SK-N-SH treated with all-trans-retinoic acid at 6 μM for 48 hours (cell line): ENCODE data around the gene ZNF697.

Experiments
- ARNTL ChIP-seq: fragments of 450-650 bp; formaldehyde crosslinking; IDR thresholded peaks from 2 replicates; pipeline ENCODE4 v1.5.0; 2020; ENCODE audit warnings: low read depth, mild to moderate bottlenecking, moderate library complexity, borderline replicate concordance
- BACH2 ChIP-seq: fragments of 250-450 bp; sonication (Bioruptor Pico); IDR thresholded peaks from 2 replicates; pipeline ENCODE4 v1.9.0; 2021; ENCODE audit warnings: mild to moderate bottlenecking, borderline replicate concordance
- ESRRG ChIP-seq: fragments of 250-450 bp; sonication (Bioruptor Pico); IDR thresholded peaks from 2 replicates; pipeline ENCODE4 v1.6.1; 2021; ENCODE audit warnings: mild to moderate bottlenecking
- ISL1 ChIP-seq: fragments of 250-450 bp; sonication (Bioruptor Pico); IDR thresholded peaks from 2 replicates; pipeline ENCODE4 v2.1.2; 2022; ENCODE audit warnings: mild to moderate bottlenecking, moderate library complexity
- PATZ1 ChIP-seq: fragments of 250-450 bp; sonication (Bioruptor Pico); IDR thresholded peaks from 2 replicates; pipeline ENCODE4 v1.8.0; 2020; ENCODE audit warnings: mild to moderate bottlenecking, moderate library complexity, borderline replicate concordance
- RARB ChIP-seq: fragments of 250-450 bp; sonication (Bioruptor Pico); IDR thresholded peaks from 2 replicates; pipeline ENCODE4 v1.8.0; 2021; ENCODE audit warnings: mild to moderate bottlenecking, moderate library complexity
- TCF4 ChIP-seq: fragments of 250-450 bp; sonication (Bioruptor Pico); IDR thresholded peaks from 2 replicates; pipeline ENCODE4 v1.8.0; 2021; ENCODE audit warnings: mild to moderate bottlenecking, moderate library complexity, borderline replicate concordance
- ZFP3 ChIP-seq: fragments of 250-450 bp; sonication (Bioruptor Pico); IDR thresholded peaks from 2 replicates; pipeline ENCODE4 v1.5.0; 2020; ENCODE audit warnings: mild to moderate bottlenecking, moderate library complexity
- ZFP30 ChIP-seq: fragments of 450-650 bp; formaldehyde crosslinking; IDR thresholded peaks from 2 replicates; pipeline ENCODE4 v1.5.0; 2022; ENCODE audit warnings: mild to moderate bottlenecking, moderate library complexity
- ZNF565 ChIP-seq: fragments of 450-650 bp; formaldehyde crosslinking; conservative IDR thresholded peaks from 2 replicates; pipeline ENCODE4 v1.5.0; 2020; ENCODE audit warnings: low read depth, mild to moderate bottlenecking, moderate library complexity
- ZNF70 ChIP-seq: fragments of 450-650 bp; formaldehyde crosslinking; IDR thresholded peaks from 2 replicates; pipeline ENCODE4 v1.5.0; 2020; ENCODE audit warnings: mild to moderate bottlenecking, moderate library complexity
- TF ChIP-seq, protein P1 (sequence below): fragments of 250-450 bp; sonication (Bioruptor Pico); IDR thresholded peaks from 2 replicates; pipeline ENCODE4 v1.5.1; 2020; ENCODE audit warnings: low read depth, mild to moderate bottlenecking, moderate library complexity
- TF ChIP-seq, protein P2 (sequence below): fragments of 250-450 bp; sonication (Bioruptor Pico); IDR thresholded peaks from 2 replicates; pipeline ENCODE4 v1.8.0; 2021; ENCODE audit warnings: low read depth, mild to moderate bottlenecking, moderate library complexity, borderline replicate concordance
- TF ChIP-seq, protein P3 (sequence below): fragments of 250-450 bp; sonication (Bioruptor Pico); IDR thresholded peaks from 2 replicates; pipeline ENCODE4 v1.5.1; 2021; ENCODE audit warnings: mild to moderate bottlenecking, moderate library complexity

- TF ChIP-seq ZFP3 (CRISPR knock-in tag) (no peak), ARNTL (CRISPR knock-in tag) (no peak), TCF4 (CRISPR knock-in tag) (no peak), ESRRG (no peak), ISL1 (CRISPR knock-in tag) (no peak), PATZ1 (no peak), ZNF565 (CRISPR knock-in tag) (no peak), ZFP30 (CRISPR knock-in tag) (no peak), BACH2 (CRISPR knock-in tag) (no peak), RARB (no peak), ZNF70 (CRISPR knock-in tag) (no peak)
- TF ChIP-seq, protein P1, sequence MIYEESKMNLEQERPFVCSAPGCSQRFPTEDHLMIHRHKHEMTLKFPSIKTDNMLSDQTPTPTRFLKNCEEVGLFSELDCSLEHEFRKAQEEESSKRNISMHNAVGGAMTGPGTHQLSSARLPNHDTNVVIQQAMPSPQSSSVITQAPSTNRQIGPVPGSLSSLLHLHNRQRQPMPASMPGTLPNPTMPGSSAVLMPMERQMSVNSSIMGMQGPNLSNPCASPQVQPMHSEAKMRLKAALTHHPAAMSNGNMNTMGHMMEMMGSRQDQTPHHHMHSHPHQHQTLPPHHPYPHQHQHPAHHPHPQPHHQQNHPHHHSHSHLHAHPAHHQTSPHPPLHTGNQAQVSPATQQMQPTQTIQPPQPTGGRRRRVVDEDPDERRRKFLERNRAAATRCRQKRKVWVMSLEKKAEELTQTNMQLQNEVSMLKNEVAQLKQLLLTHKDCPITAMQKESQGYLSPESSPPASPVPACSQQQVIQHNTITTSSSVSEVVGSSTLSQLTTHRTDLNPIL (CRISPR knock-in tag): no peak
- TF ChIP-seq, protein P2, sequence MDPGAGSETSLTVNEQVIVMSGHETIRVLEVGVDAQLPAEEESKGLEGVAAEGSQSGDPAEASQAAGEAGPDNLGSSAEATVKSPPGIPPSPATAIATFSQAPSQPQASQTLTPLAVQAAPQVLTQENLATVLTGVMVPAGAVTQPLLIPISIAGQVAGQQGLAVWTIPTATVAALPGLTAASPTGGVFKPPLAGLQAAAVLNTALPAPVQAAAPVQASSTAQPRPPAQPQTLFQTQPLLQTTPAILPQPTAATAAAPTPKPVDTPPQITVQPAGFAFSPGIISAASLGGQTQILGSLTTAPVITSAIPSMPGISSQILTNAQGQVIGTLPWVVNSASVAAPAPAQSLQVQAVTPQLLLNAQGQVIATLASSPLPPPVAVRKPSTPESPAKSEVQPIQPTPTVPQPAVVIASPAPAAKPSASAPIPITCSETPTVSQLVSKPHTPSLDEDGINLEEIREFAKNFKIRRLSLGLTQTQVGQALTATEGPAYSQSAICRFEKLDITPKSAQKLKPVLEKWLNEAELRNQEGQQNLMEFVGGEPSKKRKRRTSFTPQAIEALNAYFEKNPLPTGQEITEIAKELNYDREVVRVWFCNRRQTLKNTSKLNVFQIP (CRISPR knock-in tag): no peak
- TF ChIP-seq, protein P3, sequence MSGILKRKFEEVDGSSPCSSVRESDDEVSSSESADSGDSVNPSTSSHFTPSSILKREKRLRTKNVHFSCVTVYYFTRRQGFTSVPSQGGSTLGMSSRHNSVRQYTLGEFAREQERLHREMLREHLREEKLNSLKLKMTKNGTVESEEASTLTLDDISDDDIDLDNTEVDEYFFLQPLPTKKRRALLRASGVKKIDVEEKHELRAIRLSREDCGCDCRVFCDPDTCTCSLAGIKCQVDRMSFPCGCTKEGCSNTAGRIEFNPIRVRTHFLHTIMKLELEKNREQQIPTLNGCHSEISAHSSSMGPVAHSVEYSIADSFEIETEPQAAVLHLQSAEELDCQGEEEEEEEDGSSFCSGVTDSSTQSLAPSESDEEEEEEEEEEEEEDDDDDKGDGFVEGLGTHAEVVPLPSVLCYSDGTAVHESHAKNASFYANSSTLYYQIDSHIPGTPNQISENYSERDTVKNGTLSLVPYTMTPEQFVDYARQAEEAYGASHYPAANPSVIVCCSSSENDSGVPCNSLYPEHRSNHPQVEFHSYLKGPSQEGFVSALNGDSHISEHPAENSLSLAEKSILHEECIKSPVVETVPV (CRISPR knock-in tag): no peak
Measured at GRCh38 chr1:119639109-119639508, 9.0 kb downstream of the ZNF697 start.
